Ovary (tissue), 9 donors: ENCODE measurements around the gene PLP2. TPM values are rescaled to one million over a fixed set of nuclear protein-coding genes. Genes with fewer than 3 reads are reported as not detected.
A peak's percentile ranks its signal among the peaks of the same experiment; 100 is the strongest.

ENCODE experiments used
- DNase-seq, 5 donors: peaks; one replicate each; pipeline ENCODE4 v3.0.0-alpha.2; 2019 to 2020
- H3K27ac ChIP-seq, 2 donors: fragments of 200-600 bp; one replicate each; pipeline versions ENCODE4 v1.5.1 to v1.8.0; 2019 to 2022
- H3K27me3 ChIP-seq: fragments of 200-600 bp; one replicate; pipeline ENCODE4 v1.8.0; 2022
- H3K36me3 ChIP-seq: fragments of 200-600 bp; sonication (generic); one replicate; pipeline ENCODE4 v1.5.1; 2019
- H3K4me1 ChIP-seq: one replicate; pipeline ENCODE4 v1.8.1; 2013; ENCODE audit warnings: mild to moderate bottlenecking, moderate library complexity; ENCODE audit not compliant: insufficient read depth
- H3K4me3 ChIP-seq: fragments of 200-600 bp; sonication (generic); one replicate; pipeline ENCODE4 v1.5.1; 2017
- H3K9me3 ChIP-seq, 2 donors: fragments of 200-600 bp in 1 of 2; sonication (generic) in 1 of 2; one replicate each; pipeline versions ENCODE4 v1.5.1 to v1.8.1; 2013 to 2019; ENCODE audit warnings: mild to moderate bottlenecking in 1 of 2, moderate library complexity in 1 of 2
- EP300 ChIP-seq: sonication (generic); formaldehyde crosslinking; IDR thresholded peaks from one replicate; pipeline ENCODE4 v1.6.1; 2017; ENCODE audit warnings: antibody characterized with exemption
- POLR2A ChIP-seq: fragments of 450-650 bp; IDR thresholded peaks from one replicate; pipeline ENCODE4 v1.6.1; 2017; ENCODE audit warnings: antibody characterized with exemption, mild to moderate bottlenecking, moderate library complexity
- WGBS, 3 donors: extraction: QIAGEN DNeasy Blood & Tissue Kit in 1 of 3; methylation state at CpG; one replicate each; pipeline versions ENCODE4 v1.1.5 to v1.1.7; 2013 to 2017; 5-methylcytosine and 5-hydroxymethylcytosine counted together
- intact Hi-C, 4 donors: fragments of 100-400 bp; cut with DNase I; formaldehyde crosslinking; loops; one replicate each; pipeline versions ENCODE4 v1.11.0 to v1.15.1; 2022 to 2023
- polyA plus RNA-seq, 2 donors: library from polyadenylated mRNA; stranded (reverse); fragments of 200-250 nt in 1 of 2; fragments of 350-450 nt in 1 of 2; fragmentation: Illumina TruSeq in 1 of 2; extraction: RNeasy Lipid Tissue Mini Kit (QIAGEN cat#74804) in 1 of 2; gene quantifications; one replicate each; pipeline ENCODE4 v1.2.3, GENCODE V29; 2013 to 2014
- total RNA-seq, 7 donors: library from RNA; depleted of rRNA in 2 of 7; stranded (reverse); fragments of >200 nt in 2 of 7; fragmentation: NEBNext Ultra II Directional in 3 of 7; extraction: Animal tissue kit (Norgen Biotek cat#: 25700) in 3 of 7; gene quantifications; one replicate each; pipeline versions ENCODE4 v1.1.0 to v1.2.4, GENCODE V29; 2016 to 2023
- TF ChIP-seq, protein P1 (sequence below), 3 donors: fragments of 450-650 bp in 2 of 3; fragments of 200-600 bp in 1 of 3; IDR thresholded peaks; one replicate each; pipeline versions ENCODE4 v1.5.1 to v1.8.0; 2016 to 2022; ENCODE audit warnings: antibody characterized with exemption in 3 of 3, mild to moderate bottlenecking in 1 of 3
- donor health status: DM: no; HTN: no; CAD: no; lungs with moderate emphysema.
- donor health status: DM: no; HTN: no; CAD: no.
- donor health status: Bipolar disorder and iron deficiency.
- donor health status: DM: yes; HTN: yes; CAD: no.
- donor health status: DM: no; HTN: no; CAD: no.
- donor health status: DM: yes; HTN: yes; CAD: no.

PLP2 gene
- total and polyA plus RNA-seq, 9 donors: 16.3 to 244 (median 105) TPM

DNA sequence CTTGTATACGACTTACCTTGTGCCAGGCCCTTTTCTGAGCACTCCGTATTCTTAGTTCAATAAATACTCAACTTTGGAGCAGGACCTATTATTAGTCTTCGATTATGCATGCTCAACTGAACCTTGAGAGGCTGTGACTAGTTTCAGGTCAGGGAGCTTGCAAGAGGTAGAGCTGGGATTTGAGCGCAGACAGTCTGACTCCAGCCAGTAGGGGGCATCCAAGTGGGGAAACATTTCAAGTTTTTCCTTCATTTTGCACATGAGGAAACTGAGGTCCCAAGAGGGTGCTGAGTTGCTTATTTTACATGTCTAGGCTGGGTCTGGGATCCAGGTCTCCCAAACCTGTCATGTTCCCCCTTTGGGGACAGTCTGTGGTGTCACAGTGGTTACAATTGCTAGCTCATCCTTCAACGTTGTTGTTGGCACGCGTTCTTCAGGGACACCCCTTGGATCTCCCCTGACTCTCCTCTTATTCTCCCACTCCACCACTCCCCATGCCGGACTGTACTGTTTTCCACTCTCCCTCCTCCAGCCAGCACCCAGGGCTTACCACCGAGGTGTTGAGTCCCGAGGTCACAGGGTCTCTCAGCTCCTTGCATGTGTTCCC, 21.1 kb downstream of the PLP2 start:
- 65 to 73% (median 66%) methylated on average over 10 of the region's 10 CpGs for WGBS, 3 donors
- TF ChIP-seq EP300: no peak
- TF ChIP-seq, protein P1, sequence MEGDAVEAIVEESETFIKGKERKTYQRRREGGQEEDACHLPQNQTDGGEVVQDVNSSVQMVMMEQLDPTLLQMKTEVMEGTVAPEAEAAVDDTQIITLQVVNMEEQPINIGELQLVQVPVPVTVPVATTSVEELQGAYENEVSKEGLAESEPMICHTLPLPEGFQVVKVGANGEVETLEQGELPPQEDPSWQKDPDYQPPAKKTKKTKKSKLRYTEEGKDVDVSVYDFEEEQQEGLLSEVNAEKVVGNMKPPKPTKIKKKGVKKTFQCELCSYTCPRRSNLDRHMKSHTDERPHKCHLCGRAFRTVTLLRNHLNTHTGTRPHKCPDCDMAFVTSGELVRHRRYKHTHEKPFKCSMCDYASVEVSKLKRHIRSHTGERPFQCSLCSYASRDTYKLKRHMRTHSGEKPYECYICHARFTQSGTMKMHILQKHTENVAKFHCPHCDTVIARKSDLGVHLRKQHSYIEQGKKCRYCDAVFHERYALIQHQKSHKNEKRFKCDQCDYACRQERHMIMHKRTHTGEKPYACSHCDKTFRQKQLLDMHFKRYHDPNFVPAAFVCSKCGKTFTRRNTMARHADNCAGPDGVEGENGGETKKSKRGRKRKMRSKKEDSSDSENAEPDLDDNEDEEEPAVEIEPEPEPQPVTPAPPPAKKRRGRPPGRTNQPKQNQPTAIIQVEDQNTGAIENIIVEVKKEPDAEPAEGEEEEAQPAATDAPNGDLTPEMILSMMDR (IDR thresholded peaks at IDR 0.05): peak in 2 of 3 donors; percentile 16 to 19
- DNase-seq: no peak
- Histone ChIP-seq H3K27ac (no peak overlapping the region), H3K9me3 (no peaks in the 10 kb centered on the region), H3K36me3 (no peaks in the 10 kb centered on the region), H3K27me3 (no peaks in the 10 kb centered on the region), H3K4me1 (no peaks in the 10 kb centered on the region), H3K4me3 (no peak overlapping the region)
- intact Hi-C loops: loop anchor here in 1 of 4 donors (5.0 kb wide), 1 partner anchor 736 kb away; no protein-coding TSS in a partner anchor

DNA sequence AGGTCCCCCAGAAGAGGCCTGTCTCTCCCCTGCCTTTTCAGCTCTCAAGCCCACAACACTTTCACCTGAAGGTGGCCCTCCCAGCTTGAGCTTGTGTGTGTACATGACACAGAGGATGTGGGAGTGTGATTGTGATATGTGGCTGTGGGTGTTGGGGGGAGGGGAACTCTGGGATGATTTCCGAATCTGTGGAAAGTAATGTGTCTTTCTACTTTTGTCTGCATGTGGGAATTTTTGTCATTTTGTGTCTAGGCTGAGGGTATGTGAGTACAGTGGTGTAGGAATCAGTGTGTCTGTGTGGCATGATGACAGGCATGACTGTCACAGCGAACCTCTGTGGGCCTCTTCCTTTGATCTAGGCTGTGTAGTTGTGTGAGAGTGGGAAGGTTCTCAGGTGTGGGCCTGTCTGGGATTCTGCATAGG, 21.9 kb downstream of the PLP2 start:
- no peaks in the 10 kb centered on the region for H3K9me3 ChIP-seq
- 42 to 63% (median 48%) methylated on average over 2 of the region's 2 CpGs for WGBS, 3 donors
- no peaks in the 10 kb centered on the region for H3K4me1 ChIP-seq
- H3K4me3 ChIP-seq: no peak overlapping the region
- no peak for DNase-seq
- no peaks in the 10 kb centered on the region for H3K36me3 ChIP-seq
- H3K27ac ChIP-seq: no peak overlapping the region
- intact Hi-C loops: loop anchor here in 1 of 4 donors (5.0 kb wide), 1 partner anchor 736 kb away; no protein-coding TSS in a partner anchor
- no peaks in the 10 kb centered on the region for H3K27me3 ChIP-seq
- TF ChIP-seq POLR2A (no peak), EP300 (no peak)
- TF ChIP-seq, protein P1 (IDR thresholded peaks at IDR 0.05): no peak

DNA sequence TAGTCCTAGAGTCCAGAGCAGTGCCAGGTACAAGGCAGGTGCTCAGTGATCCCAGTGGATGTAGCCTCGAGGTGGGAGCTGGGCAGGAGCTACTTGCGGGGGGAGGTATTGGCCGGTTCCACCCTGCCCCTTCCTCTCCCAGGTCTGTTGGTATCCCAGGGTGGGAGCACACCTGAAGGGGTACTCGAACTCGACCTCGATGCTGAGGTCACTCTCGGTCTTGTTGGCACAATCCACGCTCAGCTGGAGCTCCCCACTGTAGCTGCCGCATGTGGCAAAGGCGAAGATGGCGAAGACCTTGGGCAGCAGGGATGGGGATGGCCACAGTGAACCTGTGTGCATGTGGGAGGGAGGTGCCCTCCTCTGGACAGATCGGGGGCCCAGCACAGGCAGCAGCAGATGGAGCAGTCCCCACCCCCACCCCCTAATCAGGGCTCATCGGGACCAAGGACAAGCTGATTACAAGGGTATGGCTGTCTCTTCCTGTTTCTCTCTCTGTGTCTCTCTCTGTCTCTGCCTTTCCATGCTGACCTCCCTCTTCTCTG, 25.9 kb downstream of the PLP2 start:
- WGBS, 3 donors: 68 to 76% (median 69%) methylated on average over 13 of the region's 13 CpGs
- intact Hi-C loops: no loop called here

DNA sequence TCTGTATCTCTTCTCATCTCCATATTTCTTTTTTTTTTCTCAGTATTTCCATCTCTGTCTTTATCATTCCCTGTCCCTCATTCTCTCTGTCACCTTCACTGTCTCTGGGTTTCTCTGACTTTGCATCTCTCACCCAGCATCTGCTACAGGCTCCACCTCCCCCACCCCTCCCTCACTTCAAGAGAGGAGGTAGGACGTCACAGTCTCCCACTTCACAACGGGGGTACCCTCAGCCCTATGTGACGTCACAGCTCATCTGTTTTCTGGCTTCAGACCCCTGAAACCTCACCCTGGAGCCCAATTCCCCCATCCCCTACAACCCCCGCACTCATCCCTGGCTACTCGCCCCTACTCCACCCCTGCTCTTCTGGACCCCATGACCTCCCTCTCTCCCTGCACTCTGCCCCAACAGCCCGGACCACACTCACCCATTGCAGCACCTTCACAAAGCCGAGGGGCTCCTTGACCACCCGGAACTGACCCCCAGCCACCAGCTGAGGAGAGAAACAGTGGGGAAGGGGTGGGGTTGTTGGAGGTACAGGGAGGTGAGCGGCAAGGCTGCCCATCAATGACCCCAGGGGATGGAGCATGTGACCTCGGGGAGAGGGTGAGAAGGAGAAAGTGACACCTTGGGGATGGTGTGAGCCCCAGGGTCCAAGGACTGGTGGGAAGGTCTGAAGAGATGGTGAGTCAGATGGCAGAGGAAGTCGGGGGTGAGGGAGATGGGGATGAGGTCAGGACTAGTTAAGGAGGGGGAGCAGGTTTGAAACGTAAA, 27.0 kb downstream of the PLP2 start:
- H3K27ac ChIP-seq: no peak overlapping the region
- no peak overlapping the region for H3K4me3 ChIP-seq
- intact Hi-C loops: no loop called here
- TF ChIP-seq, protein P1 (IDR thresholded peaks at IDR 0.05): no peak
- TF ChIP-seq EP300 (no peak), POLR2A (no peak)
- no peaks in the 10 kb centered on the region for H3K9me3 ChIP-seq
- DNase-seq: no peak
- H3K36me3 ChIP-seq: no peaks in the 10 kb centered on the region
- no peaks in the 10 kb centered on the region for H3K27me3 ChIP-seq
- no peaks in the 10 kb centered on the region for H3K4me1 ChIP-seq
- 40 to 45% (median 41%) methylated on average over 12 of the region's 12 CpGs for WGBS, 3 donors

More for the DNA sequence above, 25.9 kb downstream of the PLP2 start:
- Histone ChIP-seq H3K4me1 (no peaks in the 10 kb centered on the region), H3K4me3 (no peak overlapping the region), H3K9me3 (no peaks in the 10 kb centered on the region), H3K36me3 (no peaks in the 10 kb centered on the region), H3K27me3 (no peaks in the 10 kb centered on the region), H3K27ac (no peak overlapping the region)
- no peak for DNase-seq
- no peak for TF ChIP-seq EP300
- TF ChIP-seq POLR2A: no peak
- TF ChIP-seq, protein P1 (IDR thresholded peaks at IDR 0.05): no peak
